Vagina (tissue), 2 donors: Measurements from ENCODE around the gene ADAMTS16.

Experiments
- CTCF ChIP-seq, 3 experiments: fragments of 450-650 bp in 2 of 3; fragments of 200-600 bp in 1 of 3; sonication (generic) in 1 of 3; IDR thresholded peaks; one replicate each; pipeline ENCODE4 v1.5.1; 2017 to 2019; ENCODE audit warnings: antibody characterized with exemption in 3 of 3, mild to moderate bottlenecking in 2 of 3, moderate library complexity in 2 of 3
- POLR2A ChIP-seq, 2 donors: fragments of 450-650 bp; IDR thresholded peaks; one replicate each; pipeline ENCODE4 v1.6.1; 2017; ENCODE audit warnings: antibody characterized with exemption in 2 of 2, mild to moderate bottlenecking in 2 of 2, moderate library complexity in 2 of 2

DNA sequence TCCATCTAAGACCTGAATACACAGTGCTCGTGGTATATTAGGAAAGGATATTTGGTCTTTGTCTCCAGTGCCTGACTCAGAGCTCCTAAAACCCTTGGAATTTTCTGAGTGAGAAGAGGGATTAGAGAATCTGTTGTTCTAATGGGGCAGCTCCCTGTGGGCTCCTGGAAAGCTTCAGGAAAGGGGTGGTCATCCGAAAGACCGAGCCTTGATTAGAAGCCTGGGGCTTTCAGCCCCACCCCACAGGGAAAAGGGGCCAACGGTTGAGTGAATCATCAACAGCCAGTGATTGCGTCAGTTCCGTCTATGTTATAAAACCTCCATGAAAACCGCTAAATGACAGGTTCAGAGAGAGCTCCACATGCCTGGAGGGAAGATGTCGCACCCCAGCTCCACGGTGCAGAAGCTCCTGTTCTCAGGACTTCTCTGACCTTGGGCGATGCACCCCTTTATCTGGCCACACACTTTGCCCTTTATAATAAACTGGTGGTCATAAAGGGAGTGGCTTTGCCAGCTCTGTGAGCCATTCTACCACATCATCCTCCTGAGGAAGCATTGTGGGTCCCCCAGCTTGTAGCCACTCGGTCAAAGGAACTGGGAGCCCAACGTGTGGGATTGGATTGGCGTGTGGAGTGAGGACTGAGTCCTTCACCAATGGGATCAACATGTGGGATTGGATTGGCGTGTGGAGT, 211.3 kb downstream of the ADAMTS16 start:
- TF ChIP-seq CTCF (IDR thresholded peaks at IDR 0.05), result no peak
- TF ChIP-seq POLR2A (IDR thresholded peaks at IDR 0.05), result no peak
